K562 (cell line): Measurements from ENCODE around the gene ERF. TPM values are rescaled to one million over a fixed set of nuclear protein-coding genes. Genes with fewer than 3 reads are reported as not detected.

ENCODE experiments used
- ATF3 ChIP-seq, 2 experiments: fragments of 450-650 bp in 1 of 2; sonication (generic) in 1 of 2; formaldehyde crosslinking in 1 of 2; IDR thresholded peaks in 1 of 2; conservative IDR thresholded peaks in 1 of 2; 2 replicates each; pipeline versions ENCODE4 v1.6.1 to v1.8.1; 2016 to 2023; ENCODE audit warnings: mild to moderate bottlenecking in 2 of 2, moderate library complexity in 2 of 2, inconsistent platforms in 1 of 2, missing genetic modification reagents in 1 of 2
- E2F6 ChIP-seq, 2 experiments: IDR thresholded peaks; 2 replicates each; pipeline ENCODE4 v1.6.1; 2011; ENCODE audit warnings: borderline replicate concordance in 1 of 2, control low read depth in 1 of 2, low read depth in 1 of 2, low read length in 1 of 2, mild to moderate bottlenecking in 1 of 2, mixed read lengths in 1 of 2, moderate library complexity in 1 of 2; ENCODE audit not compliant: insufficient read depth in 1 of 2, insufficient read length in 1 of 2, poor library complexity in 1 of 2, severe bottlenecking in 1 of 2; ENCODE audit errors: extremely low read depth in 1 of 2
- EGR1 ChIP-seq: fragments of 450-650 bp; conservative IDR thresholded peaks from 2 replicates; pipeline ENCODE4 v1.6.1; 2017; ENCODE audit warnings: mild to moderate bottlenecking
- FOS ChIP-seq: IDR thresholded peaks from 3 replicates; pipeline ENCODE4 v1.6.1; 2011; ENCODE audit not compliant: insufficient read length; ENCODE audit errors: extremely low read depth
- HCFC1 ChIP-seq: IDR thresholded peaks from 2 replicates; pipeline ENCODE4 v1.6.1; 2012; ENCODE audit warnings: low read depth, low read length, improper control_type of control experiment
- MNT ChIP-seq, 2 experiments: fragments of 450-650 bp; conservative IDR thresholded peaks; 2 replicates each; pipeline ENCODE4 v1.6.1; 2017; ENCODE audit warnings: mild to moderate bottlenecking in 2 of 2, moderate library complexity in 2 of 2
- POLR2A ChIP-seq: fragments of 450-650 bp; conservative IDR thresholded peaks from 2 replicates; pipeline ENCODE4 v1.6.1; 2016
- USF1 ChIP-seq: sonication (generic); formaldehyde crosslinking; IDR thresholded peaks from 2 replicates; pipeline ENCODE4 v1.9.0; 2022; ENCODE audit warnings: mild to moderate bottlenecking, missing genetic modification reagents
- VEZF1 ChIP-seq: fragments of 200-800 bp; sonication (Bioruptor generic); IDR thresholded peaks from 2 replicates; pipeline ENCODE4 v1.6.1; 2017; ENCODE audit warnings: missing genetic modification characterization, missing compliant biosample characterization
- ZNF592 ChIP-seq: fragments of 450-650 bp; IDR thresholded peaks from 2 replicates; pipeline ENCODE4 v1.6.1; 2017; ENCODE audit warnings: antibody characterized with exemption, mild to moderate bottlenecking
- ZNF740 ChIP-seq, 3 experiments: fragments of 200-800 bp in 1 of 3; sonication (Bioruptor generic) in 1 of 3; sonication (generic) in 1 of 3; formaldehyde crosslinking in 1 of 3; IDR thresholded peaks; 2 replicates each; pipeline versions ENCODE4 v1.6.1 to v1.8.0; 2016 to 2022; ENCODE audit warnings: mild to moderate bottlenecking in 2 of 3, missing compliant biosample characterization in 2 of 3, missing genetic modification characterization in 2 of 3, missing genetic modification reagents in 1 of 3
- polyA plus RNA-seq, 8 experiments: library from polyadenylated mRNA; depleted of rRNA in 4 of 8; stranded (reverse) in 5 of 8; unstranded in 3 of 8; fragments of >200 nt; fragmentation: Nextera tagmentation in 2 of 8; fragmentation: Illumina TruSeq in 1 of 8; extraction: Ambion mirVana in 2 of 8; extraction: Trizol in 1 of 8; gene quantifications; 2 replicates each; pipeline versions ENCODE4 v1.2.1 to v1.2.3, GENCODE V29; 2011 to 2014; ENCODE audit warnings: inconsistent platforms in 1 of 8, missing spikeins in 1 of 8
- total RNA-seq, 7 experiments: library from RNA; depleted of rRNA in 6 of 7; stranded (reverse); fragments of >200 nt in 6 of 7; fragmentation: Illumina TruSeq in 2 of 7; extraction: Trizol in 2 of 7; gene quantifications; 2 replicates each; pipeline versions ENCODE4 v1.2.1 to v1.2.3, GENCODE V29; 2011 to 2021; ENCODE audit warnings: low replicate concordance in 1 of 7

ERF gene
- total and polyA plus RNA-seq, 9 of the 15 experiments (the other 6 are each of a cell fraction or from before 2014, with no cell fraction given): 0.03 to 75.4 (median 27.0) TPM

- TF ChIP-seq VEZF1 (peak; percentile 83), E2F6 (IDR thresholded peaks at IDR 0.05; ENCODE audit: borderline replicate concordance in 1 of 2, extremely low read depth in 1 of 2, insufficient read depth in 1 of 2, insufficient read length in 1 of 2, low read depth in 1 of 2, low read length in 1 of 2, poor library complexity in 1 of 2, severe bottlenecking in 1 of 2) (peak in 1 of 2 experiments; percentile 24), ZNF592 (peak; percentile 35), MNT (conservative IDR thresholded peaks at IDR 0.05) (peak; percentile 36 to 56; a peak in 3 of 4 replicates), POLR2A (peak; percentile 40; the same call in 1 of the 2 replicates), USF1 (CRISPR knock-in tag) (no peak), FOS (peak; percentile 37), ZNF740 (CRISPR knock-in tag; IDR thresholded peaks at IDR 0.05) (0 out of 2 replicates have a peak, but pooled peaks have one; percentile 32), ZNF740 (tag; IDR thresholded peaks at IDR 0.05) (no peak), EGR1 (peak; percentile 20; the same call in 1 of the 2 replicates), HCFC1 (no peak), ATF3 (IDR thresholded peaks at IDR 0.05) (peak; percentile 94), ATF3 (CRISPR knock-in tag; conservative IDR thresholded peaks at IDR 0.05) (no peak)
These were observed 27.2 kb upstream of the ERF start (continued) for GRCh38 chr19:42281827-42282762.
